ENCODE results near the gene RFX3. TPM values are rescaled to one million over a fixed set of nuclear protein-coding genes. Genes with fewer than 3 reads are reported as not detected.

RFX3 gene
- 9.8 TPM for polyA plus RNA-seq
- long read RNA-seq, donor 1, result 0 reads
- long read RNA-seq, donor 2, result 0 reads
- long read RNA-seq, donor 3, result 0 reads
- long read RNA-seq, donor 4, result 0 reads
- long read RNA-seq, donor 5, result 0 reads
- long read RNA-seq, donor 6, result 0 reads
- long read RNA-seq, donor 7, result 0 reads
- long read RNA-seq, donor 8, result 0 reads
- long read RNA-seq, donor 9, result 0 reads
- long read RNA-seq, donor 10, result 0 reads
- long read RNA-seq, donor 11, result 0 reads

DNA sequence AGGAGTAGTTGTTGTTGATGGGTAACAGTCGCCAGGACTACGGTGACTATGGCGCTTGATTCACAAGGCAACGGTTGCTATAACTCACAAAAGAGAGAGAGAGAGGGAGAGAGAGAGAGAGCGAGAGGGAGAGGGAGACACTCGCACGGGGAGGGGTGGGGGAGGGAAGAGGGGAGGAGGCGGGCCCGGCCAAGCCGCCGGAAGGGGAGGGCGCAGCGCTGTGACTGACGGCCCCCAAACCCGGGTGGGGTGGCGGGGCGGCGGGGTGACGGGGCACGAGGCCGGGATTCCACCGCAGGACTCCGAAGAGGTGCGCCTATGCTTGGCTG, at the start of gene RFX3:
RFX3 (minus strand) TSS at position 166 of the 329 bp plus-strand sequence. CDS start 130,413 bp downstream, outside the sequence.
- peak within 1 kb of the TSS; percentile 100 for H3K4me3 ChIP-seq (ENCODE audit: low read length)
- peak; percentile 92 to 93 for DNase-seq
- no peaks in the 10 kb centered on the region for H3K4me1 ChIP-seq (ENCODE audit: control insufficient read depth, insufficient read depth, low read length)
- no CpG with 5 or more reads among the region's 24 CpGs for WGBS (ENCODE audit: insufficient coverage, low lambda C conversion rate)
- H3K9me3 ChIP-seq (ENCODE audit: control insufficient read depth, low read depth, low read length), result peaks cover 2% of the 10 kb centered on the region
- H3K27me3 ChIP-seq (ENCODE audit: control insufficient read depth, insufficient read depth, low read length), result no peaks in the 10 kb centered on the region
- H3K36me3 ChIP-seq (ENCODE audit: control insufficient read depth, insufficient read depth, low read length), result no peaks in the 10 kb centered on the region
- peak within 1 kb of the TSS; percentile 100 for H3K27ac ChIP-seq (ENCODE audit: low read length)

DNA sequence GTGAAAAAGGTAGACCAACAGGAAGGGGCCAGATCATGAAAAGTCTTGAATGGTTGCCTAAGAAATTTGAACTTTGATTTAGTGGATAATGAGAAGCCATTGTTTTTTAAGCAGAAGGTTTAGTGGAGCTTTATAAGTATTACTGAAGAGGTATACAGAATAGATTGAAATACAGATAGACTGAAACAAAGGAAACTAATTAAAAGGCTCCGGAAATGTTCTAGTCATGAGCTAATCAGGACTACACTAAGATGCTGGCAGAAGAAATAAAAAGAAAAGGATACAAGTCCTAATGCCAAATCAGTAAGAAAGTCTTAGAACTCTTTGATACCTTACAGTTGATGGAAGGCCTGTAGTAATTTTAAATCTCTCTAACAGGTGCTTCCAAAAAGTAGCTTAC, 45.7 kb upstream of the RFX3 start:
- Histone ChIP-seq H3K36me3 (ENCODE audit: control insufficient read depth, insufficient read depth, low read length) (no peaks in the 10 kb centered on the region), H3K4me3 (ENCODE audit: low read length) (no peak overlapping the region), H3K4me1 (ENCODE audit: control insufficient read depth, insufficient read depth, low read length) (no peaks in the 10 kb centered on the region), H3K27ac (ENCODE audit: low read length) (no peak overlapping the region), H3K9me3 (ENCODE audit: control insufficient read depth, low read depth, low read length) (no peaks in the 10 kb centered on the region), H3K27me3 (ENCODE audit: control insufficient read depth, insufficient read depth, low read length) (no peaks in the 10 kb centered on the region)
- WGBS (ENCODE audit: insufficient coverage, low lambda C conversion rate), result 90% methylated on average over 1 of the region's 1 CpG
- DNase-seq, result no peak

GRCh38 chr9:3569529-3569928, 43.7 kb upstream of the RFX3 start:
- Histone ChIP-seq H3K27me3 (ENCODE audit: control insufficient read depth, insufficient read depth, low read length) (no peaks in the 10 kb centered on the region), H3K4me1 (ENCODE audit: control insufficient read depth, insufficient read depth, low read length) (no peaks in the 10 kb centered on the region), H3K4me3 (ENCODE audit: low read length) (no peak overlapping the region), H3K9me3 (ENCODE audit: control insufficient read depth, low read depth, low read length) (no peaks in the 10 kb centered on the region), H3K36me3 (ENCODE audit: control insufficient read depth, insufficient read depth, low read length) (no peaks in the 10 kb centered on the region), H3K27ac (ENCODE audit: low read length) (no peak overlapping the region)
- WGBS (ENCODE audit: insufficient coverage, low lambda C conversion rate), result no CpG with 5 or more reads among the region's 1 CpG
- no peak for DNase-seq

- DNase-seq, result no peak
- Histone ChIP-seq H3K27ac (ENCODE audit: low read length) (no peak overlapping the region), H3K36me3 (ENCODE audit: control insufficient read depth, insufficient read depth, low read length) (no peaks in the 10 kb centered on the region), H3K27me3 (ENCODE audit: control insufficient read depth, insufficient read depth, low read length) (no peaks in the 10 kb centered on the region), H3K9me3 (ENCODE audit: control insufficient read depth, low read depth, low read length) (no peaks in the 10 kb centered on the region), H3K4me3 (ENCODE audit: low read length) (no peak overlapping the region), H3K4me1 (ENCODE audit: control insufficient read depth, insufficient read depth, low read length) (no peaks in the 10 kb centered on the region)
- 33% methylated on average over 1 of the region's 6 CpGs for WGBS (ENCODE audit: insufficient coverage, low lambda C conversion rate)
Observed at GRCh38 chr9:3567988-3568387, 42.2 kb upstream of the RFX3 start.

GRCh38 chr9:3553076-3553765, 27.4 kb upstream of the RFX3 start:
- WGBS (ENCODE audit: insufficient coverage, low lambda C conversion rate), result 100% methylated on average over 1 of the region's 3 CpGs
- no peak for DNase-seq
- Histone ChIP-seq H3K27me3 (ENCODE audit: control insufficient read depth, insufficient read depth, low read length) (no peaks in the 10 kb centered on the region), H3K36me3 (ENCODE audit: control insufficient read depth, insufficient read depth, low read length) (no peaks in the 10 kb centered on the region), H3K9me3 (ENCODE audit: control insufficient read depth, low read depth, low read length) (no peaks in the 10 kb centered on the region), H3K4me3 (ENCODE audit: low read length) (no peak overlapping the region), H3K27ac (ENCODE audit: low read length) (no peak overlapping the region), H3K4me1 (ENCODE audit: control insufficient read depth, insufficient read depth, low read length) (no peaks in the 10 kb centered on the region)

DNA sequence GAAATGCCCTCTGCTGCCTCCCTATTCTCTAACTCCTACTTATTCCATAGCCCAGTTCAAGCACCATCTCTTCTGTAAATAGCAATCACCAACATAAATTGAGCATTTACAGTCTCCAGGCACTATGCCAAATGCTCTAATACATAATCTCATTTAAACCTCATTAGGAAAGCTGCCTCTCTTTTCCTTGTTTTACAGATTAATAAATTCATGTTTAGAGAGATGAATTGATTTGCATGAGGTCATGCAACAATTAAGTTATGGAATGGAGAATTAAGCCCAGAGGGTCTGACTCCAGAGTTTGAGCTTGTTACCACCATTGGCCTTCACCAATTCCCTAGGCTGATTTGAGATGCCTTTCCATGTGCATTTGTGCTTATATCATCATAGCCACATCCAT, 23.4 kb upstream of the RFX3 start:
- Histone ChIP-seq H3K9me3 (ENCODE audit: control insufficient read depth, low read depth, low read length) (no peaks in the 10 kb centered on the region), H3K36me3 (ENCODE audit: control insufficient read depth, insufficient read depth, low read length) (no peaks in the 10 kb centered on the region), H3K4me3 (ENCODE audit: low read length) (no peak overlapping the region), H3K27ac (ENCODE audit: low read length) (no peak overlapping the region), H3K4me1 (ENCODE audit: control insufficient read depth, insufficient read depth, low read length) (no peaks in the 10 kb centered on the region), H3K27me3 (ENCODE audit: control insufficient read depth, insufficient read depth, low read length) (no peaks in the 10 kb centered on the region)
- DNase-seq, result peak in 1 of 2 donors; percentile 6

- H3K4me1 ChIP-seq (ENCODE audit: control insufficient read depth, insufficient read depth, low read length), result no peaks in the 10 kb centered on the region
- no peaks in the 10 kb centered on the region for H3K9me3 ChIP-seq (ENCODE audit: control insufficient read depth, low read depth, low read length)
- WGBS (ENCODE audit: insufficient coverage, low lambda C conversion rate), result 100% methylated on average over 1 of the region's 1 CpG
- H3K27me3 ChIP-seq (ENCODE audit: control insufficient read depth, insufficient read depth, low read length), result no peaks in the 10 kb centered on the region
- no peaks in the 10 kb centered on the region for H3K36me3 ChIP-seq (ENCODE audit: control insufficient read depth, insufficient read depth, low read length)
- no peak for DNase-seq
- H3K27ac ChIP-seq (ENCODE audit: low read length), result no peak overlapping the region
- no peak overlapping the region for H3K4me3 ChIP-seq (ENCODE audit: low read length)
Observed at GRCh38 chr9:3548648-3549047, 22.8 kb upstream of the RFX3 start.

DNA sequence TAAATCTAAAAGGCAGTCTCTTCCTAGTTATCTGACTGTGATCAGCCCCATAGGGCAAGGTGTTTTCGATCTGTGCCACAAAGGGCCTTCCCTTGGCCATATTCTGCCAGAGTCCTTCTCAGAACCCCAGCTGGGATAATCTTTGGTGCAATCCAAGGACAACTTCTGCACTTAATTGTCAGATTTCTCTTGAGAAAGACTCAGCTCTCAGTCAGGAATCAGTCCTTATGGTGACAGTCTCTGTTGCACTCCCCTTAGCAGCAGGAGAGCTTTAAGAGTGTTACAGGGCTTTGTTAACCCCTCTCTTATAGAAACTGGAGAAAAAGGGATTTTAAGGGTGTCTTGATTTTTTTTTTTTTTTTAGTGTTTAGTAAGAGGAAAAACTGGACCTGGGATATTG, 15.4 kb upstream of the RFX3 start:
- Histone ChIP-seq H3K4me1 (ENCODE audit: control insufficient read depth, insufficient read depth, low read length) (no peaks in the 10 kb centered on the region), H3K4me3 (ENCODE audit: low read length) (no peak overlapping the region), H3K9me3 (ENCODE audit: control insufficient read depth, low read depth, low read length) (no peaks in the 10 kb centered on the region), H3K27ac (ENCODE audit: low read length) (no peak overlapping the region), H3K36me3 (ENCODE audit: control insufficient read depth, insufficient read depth, low read length) (no peaks in the 10 kb centered on the region), H3K27me3 (ENCODE audit: control insufficient read depth, insufficient read depth, low read length) (no peaks in the 10 kb centered on the region)
- DNase-seq, result no peak
- no CpG with 5 or more reads among the region's 1 CpG for WGBS (ENCODE audit: insufficient coverage, low lambda C conversion rate)

GRCh38 chr9:3534614-3535404, 9.0 kb upstream of the RFX3 start:
- Histone ChIP-seq H3K9me3 (ENCODE audit: control insufficient read depth, low read depth, low read length) (peaks cover 2% of the 10 kb centered on the region), H3K4me3 (ENCODE audit: low read length) (no peak overlapping the region), H3K4me1 (ENCODE audit: control insufficient read depth, insufficient read depth, low read length) (peaks cover 3% of the 10 kb centered on the region), H3K36me3 (ENCODE audit: control insufficient read depth, insufficient read depth, low read length) (no peaks in the 10 kb centered on the region), H3K27me3 (ENCODE audit: control insufficient read depth, insufficient read depth, low read length) (no peaks in the 10 kb centered on the region), H3K27ac (ENCODE audit: low read length) (no peak overlapping the region)
- 65% methylated on average over 5 of the region's 6 CpGs for WGBS (ENCODE audit: insufficient coverage, low lambda C conversion rate)
- peak in 1 of 2 donors; percentile 37 for DNase-seq

DNA sequence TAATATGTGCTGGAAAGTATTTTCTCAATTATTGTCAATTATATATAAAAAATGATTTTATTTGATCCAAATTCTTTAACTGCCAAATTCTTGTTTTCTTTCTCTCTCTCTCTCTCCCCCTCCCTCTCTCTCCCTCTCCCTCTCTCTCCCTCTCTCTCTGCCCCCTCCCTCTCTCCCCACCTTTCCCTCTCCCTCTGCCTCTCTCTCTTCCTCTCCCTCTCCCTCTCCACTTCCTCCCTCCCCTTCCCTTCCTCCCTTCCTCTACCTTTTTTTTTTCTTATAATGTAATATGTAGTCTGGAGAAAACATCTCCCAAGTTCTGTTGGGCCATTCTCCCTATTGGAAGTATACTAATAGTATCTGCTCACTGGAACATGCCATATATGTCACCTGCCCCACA, 6.4 kb upstream of the RFX3 start:
- H3K27ac ChIP-seq (ENCODE audit: low read length), result no peak overlapping the region
- peaks cover 3% of the 10 kb centered on the region for H3K4me1 ChIP-seq (ENCODE audit: control insufficient read depth, insufficient read depth, low read length)
- no peak overlapping the region for H3K4me3 ChIP-seq (ENCODE audit: low read length)
- no peaks in the 10 kb centered on the region for H3K36me3 ChIP-seq (ENCODE audit: control insufficient read depth, insufficient read depth, low read length)
- H3K27me3 ChIP-seq (ENCODE audit: control insufficient read depth, insufficient read depth, low read length), result no peaks in the 10 kb centered on the region
- DNase-seq, result no peak
- peaks cover 2% of the 10 kb centered on the region for H3K9me3 ChIP-seq (ENCODE audit: control insufficient read depth, low read depth, low read length)

All from large intestine (tissue), 12 donors.